KMS-11 (cell line): ENCODE measurements around the gene TRAM2.

ENCODE experiments used
- H2AFZ ChIP-seq: fragments of 200-600 bp; sonication (generic); 2 replicates; pipeline ENCODE4 v1.6.1; 2016; ENCODE audit warnings: antibody characterized with exemption, mixed run types, low read depth
- H3K27ac ChIP-seq: fragments of 200-600 bp; sonication (generic); 2 replicates; pipeline ENCODE4 v1.6.1; 2016; ENCODE audit warnings: mild to moderate bottlenecking, mixed run types
- H3K27me3 ChIP-seq: fragments of 200-600 bp; sonication (generic); 2 replicates; pipeline ENCODE4 v1.6.1; 2017; ENCODE audit warnings: mild to moderate bottlenecking, low read depth, mixed run types, moderate library complexity; ENCODE audit not compliant: insufficient read depth
- H3K36me3 ChIP-seq: fragments of 200-600 bp; sonication (generic); 2 replicates; pipeline ENCODE4 v1.6.1; 2017; ENCODE audit warnings: mild to moderate bottlenecking, mixed run types; ENCODE audit not compliant: insufficient read depth
- H3K4me1 ChIP-seq: fragments of 200-600 bp; sonication (generic); 2 replicates; pipeline ENCODE4 v1.6.1; 2016; ENCODE audit warnings: mild to moderate bottlenecking, low read depth, mixed run types; ENCODE audit not compliant: poor library complexity, severe bottlenecking
- H3K4me2 ChIP-seq: fragments of 200-600 bp; sonication (generic); 2 replicates; pipeline ENCODE4 v1.7.0; 2016; ENCODE audit warnings: mild to moderate bottlenecking, mixed run types
- H3K4me3 ChIP-seq: fragments of 200-600 bp; sonication (generic); IDR thresholded peaks from 2 replicates; pipeline ENCODE4 v1.6.1; 2017; ENCODE audit warnings: low read depth, low read length, mixed read lengths; ENCODE audit not compliant: insufficient read depth
- H3K79me2 ChIP-seq: fragments of 200-600 bp; sonication (generic); 2 replicates; pipeline ENCODE4 v1.6.1; 2016; ENCODE audit warnings: low read depth, mixed run types; ENCODE audit not compliant: insufficient read depth
- H3K9ac ChIP-seq: fragments of 200-600 bp; sonication (generic); 2 replicates; pipeline ENCODE4 v1.6.1; 2016; ENCODE audit warnings: mild to moderate bottlenecking, mixed run types
- H4K20me1 ChIP-seq: fragments of 200-600 bp; sonication (generic); 2 replicates; pipeline ENCODE4 v1.6.1; 2016; ENCODE audit warnings: mild to moderate bottlenecking, mixed run types; ENCODE audit not compliant: insufficient read depth
- TF ChIP-seq, protein P1 (sequence below): fragments of 200-600 bp; sonication (generic); conservative IDR thresholded peaks from 2 replicates; pipeline ENCODE4 v1.6.1; 2017; ENCODE audit warnings: low read depth, mild to moderate bottlenecking, antibody characterized with exemption, low read length, moderate library complexity, mixed read lengths

The TRAM2 gene

DNA sequence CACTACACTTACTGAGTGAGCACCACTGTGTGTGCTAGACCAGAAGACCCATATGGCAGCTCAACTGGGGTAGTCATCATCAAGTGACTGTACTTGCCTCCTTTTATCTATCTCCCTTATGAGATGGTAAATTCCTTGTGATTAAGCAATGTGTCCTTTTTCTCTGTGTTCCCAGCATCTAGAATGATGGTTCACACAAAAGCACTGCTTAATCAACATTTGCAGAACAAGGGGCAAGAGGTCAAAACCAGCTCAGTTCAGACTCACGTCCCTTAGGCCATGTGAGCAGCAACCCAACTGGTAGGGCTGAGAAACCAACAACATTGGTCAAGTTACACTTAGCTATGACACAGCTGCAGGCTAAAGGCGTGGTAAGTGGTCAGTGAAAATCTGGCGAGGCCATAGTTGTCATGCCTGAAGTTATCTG, 10.0 kb downstream of the TRAM2 start:
- Histone ChIP-seq H3K36me3 (no peaks in the 10 kb centered on the region), H3K79me2 (peaks cover 100% of the 10 kb centered on the region), H2AFZ (no peak overlapping the region), H3K4me3 (no peak overlapping the region), H4K20me1 (peaks cover 68% of the 10 kb centered on the region), H3K9ac (no peak overlapping the region), H3K27me3 (no peaks in the 10 kb centered on the region), H3K27ac (peak overlapping the region; percentile 5; the same call in 1 of the 2 replicates), H3K4me2 (peak overlapping the region; percentile 25), H3K4me1 (peaks cover 88% of the 10 kb centered on the region)
- TF ChIP-seq, protein P1, sequence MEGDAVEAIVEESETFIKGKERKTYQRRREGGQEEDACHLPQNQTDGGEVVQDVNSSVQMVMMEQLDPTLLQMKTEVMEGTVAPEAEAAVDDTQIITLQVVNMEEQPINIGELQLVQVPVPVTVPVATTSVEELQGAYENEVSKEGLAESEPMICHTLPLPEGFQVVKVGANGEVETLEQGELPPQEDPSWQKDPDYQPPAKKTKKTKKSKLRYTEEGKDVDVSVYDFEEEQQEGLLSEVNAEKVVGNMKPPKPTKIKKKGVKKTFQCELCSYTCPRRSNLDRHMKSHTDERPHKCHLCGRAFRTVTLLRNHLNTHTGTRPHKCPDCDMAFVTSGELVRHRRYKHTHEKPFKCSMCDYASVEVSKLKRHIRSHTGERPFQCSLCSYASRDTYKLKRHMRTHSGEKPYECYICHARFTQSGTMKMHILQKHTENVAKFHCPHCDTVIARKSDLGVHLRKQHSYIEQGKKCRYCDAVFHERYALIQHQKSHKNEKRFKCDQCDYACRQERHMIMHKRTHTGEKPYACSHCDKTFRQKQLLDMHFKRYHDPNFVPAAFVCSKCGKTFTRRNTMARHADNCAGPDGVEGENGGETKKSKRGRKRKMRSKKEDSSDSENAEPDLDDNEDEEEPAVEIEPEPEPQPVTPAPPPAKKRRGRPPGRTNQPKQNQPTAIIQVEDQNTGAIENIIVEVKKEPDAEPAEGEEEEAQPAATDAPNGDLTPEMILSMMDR: no peak

DNA sequence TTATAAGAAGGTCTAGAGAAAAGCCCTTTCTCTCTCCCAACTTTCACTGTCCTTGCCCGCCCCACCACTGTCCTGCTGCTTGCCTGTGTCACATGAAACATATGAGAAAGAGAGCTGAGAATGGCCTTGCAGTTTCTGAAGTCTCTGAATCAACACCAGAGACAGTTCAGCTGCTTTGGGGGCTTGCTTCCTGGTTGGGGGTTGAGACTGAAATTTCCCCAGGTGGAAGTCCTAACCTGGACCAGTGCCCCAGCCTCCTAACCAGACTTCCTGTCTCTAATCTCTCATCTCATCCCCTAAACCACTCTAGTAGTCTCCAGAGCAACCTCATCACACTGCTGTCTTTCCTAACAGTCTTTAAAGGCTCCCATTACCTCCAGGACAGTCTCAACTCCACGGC, 10.7 kb downstream of the TRAM2 start:
- Histone ChIP-seq H3K27me3 (no peaks in the 10 kb centered on the region), H3K4me2 (peak overlapping the region; percentile 25; the same call in 1 of the 2 replicates), H3K36me3 (no peaks in the 10 kb centered on the region), H3K4me1 (peaks cover 83% of the 10 kb centered on the region), H3K27ac (peak overlapping the region; percentile 5; the same call in 1 of the 2 replicates), H3K79me2 (peaks cover 100% of the 10 kb centered on the region), H3K9ac (no peak overlapping the region), H3K4me3 (no peak overlapping the region), H4K20me1 (peaks cover 61% of the 10 kb centered on the region), H2AFZ (no peak overlapping the region)
- TF ChIP-seq, protein P1: no peak

DNA sequence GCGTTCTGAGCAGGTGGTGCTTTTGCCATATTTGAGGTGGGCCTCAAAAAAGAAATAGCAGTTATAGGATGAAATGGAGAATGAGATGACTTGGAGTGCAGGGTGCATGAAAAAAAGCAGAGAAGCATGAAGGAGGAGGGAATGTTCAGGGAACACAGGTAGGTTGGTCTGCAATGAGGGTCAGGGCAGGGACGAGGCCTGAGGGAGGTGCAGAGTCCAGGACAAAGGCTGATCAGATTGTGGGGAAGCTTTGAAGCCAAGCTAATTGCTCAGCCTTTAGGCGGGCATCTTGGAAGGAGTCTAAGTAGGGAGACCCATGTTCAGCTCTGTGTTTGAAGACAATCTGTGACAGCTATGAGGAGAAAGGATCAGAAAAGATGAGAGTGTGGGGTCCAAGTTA, 12.0 kb downstream of the TRAM2 start:
- TF ChIP-seq, protein P1: no peak
- no peak overlapping the region for H3K4me3 ChIP-seq
- H3K79me2 ChIP-seq: peaks cover 100% of the 10 kb centered on the region
- no peak overlapping the region for H2AFZ ChIP-seq
- no peaks in the 10 kb centered on the region for H3K27me3 ChIP-seq
- no peak overlapping the region; the same call in 1 of the 2 replicates for H3K4me2 ChIP-seq
- H3K9ac ChIP-seq: no peak overlapping the region
- no peak overlapping the region for H3K27ac ChIP-seq
- H3K36me3 ChIP-seq: no peaks in the 10 kb centered on the region
- H4K20me1 ChIP-seq: peaks cover 50% of the 10 kb centered on the region
- H3K4me1 ChIP-seq: peaks cover 84% of the 10 kb centered on the region

DNA sequence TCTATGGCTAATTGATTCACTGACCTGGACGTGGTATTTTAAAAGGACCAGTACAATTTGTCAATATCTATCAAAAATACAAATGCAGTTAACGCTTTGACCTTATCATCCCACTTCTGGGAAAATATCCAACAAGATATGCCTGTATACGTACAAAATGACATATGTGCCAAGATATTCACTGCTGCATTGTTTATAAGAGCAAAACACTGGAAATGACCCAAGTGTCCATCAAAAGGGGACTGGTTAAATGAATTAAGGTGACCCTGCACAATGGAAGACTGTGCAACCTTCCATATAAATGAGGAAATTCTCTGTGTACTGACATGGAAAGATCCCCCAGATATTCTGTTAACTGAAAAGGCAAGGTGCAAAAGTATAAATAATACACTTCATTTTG, 13.9 kb downstream of the TRAM2 start:
- no peak overlapping the region for H3K27ac ChIP-seq
- no peak overlapping the region for H3K9ac ChIP-seq
- peaks cover 84% of the 10 kb centered on the region for H3K4me1 ChIP-seq
- no peak overlapping the region for H2AFZ ChIP-seq
- H4K20me1 ChIP-seq: peaks cover 32% of the 10 kb centered on the region
- H3K4me3 ChIP-seq: no peak overlapping the region
- H3K4me2 ChIP-seq: no peak overlapping the region
- TF ChIP-seq, protein P1: no peak
- peaks cover 100% of the 10 kb centered on the region for H3K79me2 ChIP-seq
- H3K36me3 ChIP-seq: no peaks in the 10 kb centered on the region
- no peaks in the 10 kb centered on the region for H3K27me3 ChIP-seq
